Caco-2 (cell line): ENCODE data around the gene SYTL5. TPM values are rescaled to one million over a fixed set of nuclear protein-coding genes. Genes with fewer than 3 reads are reported as not detected.

Experiments used
- BruUV-seq: library from RNA; stranded (reverse); fragments of 400-500 nt; replicated peaks from 2 replicates; lab custom pipeline; 2021; lab: Mats Ljungman, UMichigan
- CTCF ChIA-PET: fragments of 300-600 bp; sonication (Branson Sonifier 250); formaldehyde crosslinking; loops from one replicate; lab custom pipeline; 2022; ENCODE audit warnings: antibody characterized with exemption; lab: Charles Lee
- POLR2A ChIA-PET: fragments of 300-600 bp; sonication (Branson Sonifier 250); formaldehyde crosslinking; loops from one replicate; lab custom pipeline; 2022; ENCODE audit warnings: antibody characterized with exemption; lab: Charles Lee
- DNase-seq, 2 experiments: peaks; one replicate each; pipeline versions ENCODE4 v3.0.0 to v3.0.0-alpha.2; 2020 to 2022
- H3K27me3 ChIP-seq: replicated peaks from 2 replicates; pipeline ENCODE4 v1.6.0; 2011; ENCODE audit warnings: low read length; ENCODE audit not compliant: control insufficient read depth, insufficient read depth
- H3K36me3 ChIP-seq: 2 replicates; pipeline ENCODE4 v1.5.1; 2011; ENCODE audit warnings: low read length; ENCODE audit not compliant: control insufficient read depth, insufficient read depth
- H3K4me1 ChIP-seq: fragments of 250-450 bp; sonication (Bioruptor Pico); 2 replicates; pipeline ENCODE4 v1.5.1; 2020; ENCODE audit warnings: mild to moderate bottlenecking
- H3K4me3 ChIP-seq: 2 replicates; pipeline ENCODE4 v1.5.1; 2011; ENCODE audit warnings: low read depth, mild to moderate bottlenecking, control low read depth, low read length
- H3K9me3 ChIP-seq: fragments of 250-450 bp; sonication (Bioruptor Pico); 2 replicates; pipeline ENCODE4 v1.5.1; 2020; ENCODE audit warnings: mild to moderate bottlenecking, moderate library complexity
- H3K27ac Mint-ChIP-seq: one replicate; pipeline ENCODE4 v1.8.0; 2022; ENCODE audit warnings: mixed read lengths; ENCODE audit not compliant: unreplicated experiment
- H3K27me3 Mint-ChIP-seq: one replicate; pipeline ENCODE4 v1.8.0; 2022; ENCODE audit warnings: mixed read lengths; ENCODE audit not compliant: insufficient read depth, unreplicated experiment
- H3K36me3 Mint-ChIP-seq: one replicate; pipeline ENCODE4 v1.8.0; 2022; ENCODE audit warnings: mild to moderate bottlenecking, mixed read lengths; ENCODE audit not compliant: insufficient read depth, unreplicated experiment
- H3K4me1 Mint-ChIP-seq: one replicate; pipeline ENCODE4 v1.8.0; 2022; ENCODE audit warnings: low read depth, mixed read lengths; ENCODE audit not compliant: unreplicated experiment
- H3K4me3 Mint-ChIP-seq: one replicate; pipeline ENCODE4 v1.8.0; 2022; ENCODE audit warnings: mild to moderate bottlenecking, moderate library complexity, mixed read lengths; ENCODE audit not compliant: unreplicated experiment
- H3K9me3 Mint-ChIP-seq: one replicate; pipeline ENCODE4 v1.8.0; 2022; ENCODE audit warnings: mixed read lengths; ENCODE audit not compliant: unreplicated experiment
- intact Hi-C: fragments of 100-400 bp; cut with micrococcal nuclease; formaldehyde crosslinking; loops from one replicate; pipeline ENCODE4 v1.10.0; 2022; ENCODE audit not compliant: unreplicated experiment
- total RNA-seq: library from RNA; stranded (reverse); gene quantifications from 2 replicates; pipeline ENCODE4 v1.2.3, GENCODE V29; 2022
- TF ChIP-seq, protein P1 (sequence below), 2 experiments: fragments of 200-600 bp in 1 of 2; IDR thresholded peaks; 1 replicate in 1 of 2; 2 replicates in 1 of 2; pipeline versions ENCODE4 v1.5.1 to v1.8.0; 2011 to 2022; ENCODE audit warnings: antibody characterized with exemption in 1 of 2, control low read depth in 1 of 2, inconsistent platforms in 1 of 2, low read depth in 1 of 2, low read length in 1 of 2, mild to moderate bottlenecking in 1 of 2, moderate library complexity in 1 of 2; ENCODE audit not compliant: insufficient read depth in 1 of 2, severe bottlenecking in 1 of 2, unreplicated experiment in 1 of 2

The SYTL5 gene
- total RNA-seq, 1 experiment from 2014 or later = 8.9 TPM

- DNase-seq = no peak
- Mint-ChIP-seq H3K4me3 (no peak overlapping the region), H3K36me3 (no peaks in the 10 kb centered on the region), H3K27me3 (no peaks in the 10 kb centered on the region), H3K4me1 (no peaks in the 10 kb centered on the region), H3K9me3 (no peaks in the 10 kb centered on the region), H3K27ac (no peak overlapping the region)
- H3K4me3 ChIP-seq = no peak overlapping the region
- H3K9me3 ChIP-seq = no peaks in the 10 kb centered on the region
- ChIA-PET CTCF (no interaction called here), POLR2A (no interaction called here)
- H3K27me3 ChIP-seq = no peaks in the 10 kb centered on the region
- BruUV-seq = no TSS peak
- H3K36me3 ChIP-seq = no peaks in the 10 kb centered on the region
- TF ChIP-seq, protein P1, sequence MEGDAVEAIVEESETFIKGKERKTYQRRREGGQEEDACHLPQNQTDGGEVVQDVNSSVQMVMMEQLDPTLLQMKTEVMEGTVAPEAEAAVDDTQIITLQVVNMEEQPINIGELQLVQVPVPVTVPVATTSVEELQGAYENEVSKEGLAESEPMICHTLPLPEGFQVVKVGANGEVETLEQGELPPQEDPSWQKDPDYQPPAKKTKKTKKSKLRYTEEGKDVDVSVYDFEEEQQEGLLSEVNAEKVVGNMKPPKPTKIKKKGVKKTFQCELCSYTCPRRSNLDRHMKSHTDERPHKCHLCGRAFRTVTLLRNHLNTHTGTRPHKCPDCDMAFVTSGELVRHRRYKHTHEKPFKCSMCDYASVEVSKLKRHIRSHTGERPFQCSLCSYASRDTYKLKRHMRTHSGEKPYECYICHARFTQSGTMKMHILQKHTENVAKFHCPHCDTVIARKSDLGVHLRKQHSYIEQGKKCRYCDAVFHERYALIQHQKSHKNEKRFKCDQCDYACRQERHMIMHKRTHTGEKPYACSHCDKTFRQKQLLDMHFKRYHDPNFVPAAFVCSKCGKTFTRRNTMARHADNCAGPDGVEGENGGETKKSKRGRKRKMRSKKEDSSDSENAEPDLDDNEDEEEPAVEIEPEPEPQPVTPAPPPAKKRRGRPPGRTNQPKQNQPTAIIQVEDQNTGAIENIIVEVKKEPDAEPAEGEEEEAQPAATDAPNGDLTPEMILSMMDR (IDR thresholded peaks at IDR 0.05; ENCODE audit: insufficient read depth in 1 of 2, low read depth in 1 of 2, low read length in 1 of 2, severe bottlenecking in 1 of 2, unreplicated experiment in 1 of 2) = no peak
- intact Hi-C loops = no loop called here
- no peaks in the 10 kb centered on the region for H3K4me1 ChIP-seq
These were observed 80.3 kb downstream of the SYTL5 start for GRCh38 chrX:38086451-38087215.

GRCh38 chrX:38087594-38087993 lies 81.2 kb downstream of the SYTL5 start:
- H3K9me3 Mint-ChIP-seq = no peaks in the 10 kb centered on the region
- H3K36me3 Mint-ChIP-seq = no peaks in the 10 kb centered on the region
- no peak overlapping the region for H3K27ac Mint-ChIP-seq
- BruUV-seq = no TSS peak
- H3K4me1 ChIP-seq = no peaks in the 10 kb centered on the region
- DNase-seq = no peak
- H3K36me3 ChIP-seq = no peaks in the 10 kb centered on the region
- no peak overlapping the region for H3K4me3 ChIP-seq
- ChIA-PET POLR2A (no interaction called here), CTCF (no interaction called here)
- no peaks in the 10 kb centered on the region for H3K9me3 ChIP-seq
- H3K4me3 Mint-ChIP-seq = no peak overlapping the region
- H3K27me3 Mint-ChIP-seq = no peaks in the 10 kb centered on the region
- H3K27me3 ChIP-seq = no peaks in the 10 kb centered on the region
- intact Hi-C loops = no loop called here
- TF ChIP-seq, protein P1 (IDR thresholded peaks at IDR 0.05; ENCODE audit: insufficient read depth in 1 of 2, low read depth in 1 of 2, low read length in 1 of 2, severe bottlenecking in 1 of 2, unreplicated experiment in 1 of 2) = no peak
- H3K4me1 Mint-ChIP-seq = no peaks in the 10 kb centered on the region

- intact Hi-C loops = no loop called here
- Histone ChIP-seq H3K4me1 (no peaks in the 10 kb centered on the region), H3K27me3 (no peaks in the 10 kb centered on the region), H3K4me3 (no peak overlapping the region), H3K36me3 (no peaks in the 10 kb centered on the region), H3K9me3 (no peaks in the 10 kb centered on the region)
- Mint-ChIP-seq H3K4me1 (no peaks in the 10 kb centered on the region), H3K27me3 (no peaks in the 10 kb centered on the region), H3K4me3 (no peak overlapping the region), H3K36me3 (no peaks in the 10 kb centered on the region), H3K9me3 (no peaks in the 10 kb centered on the region), H3K27ac (no peak overlapping the region)
- CTCF ChIA-PET = no interaction called here
- POLR2A ChIA-PET = no interaction called here
- no TSS peak for BruUV-seq
- no peak for DNase-seq
- TF ChIP-seq, protein P1 (IDR thresholded peaks at IDR 0.05; ENCODE audit: insufficient read depth in 1 of 2, low read depth in 1 of 2, low read length in 1 of 2, severe bottlenecking in 1 of 2, unreplicated experiment in 1 of 2) = no peak
These were observed 83.0 kb downstream of the SYTL5 start for GRCh38 chrX:38089173-38089982.
